K562 (cell line): Measurements from ENCODE around the gene VAT1L. TPM values are rescaled to one million over a fixed set of nuclear protein-coding genes. Genes with fewer than 3 reads are reported as not detected.

Source experiments
- ATAC-seq: fragments of 200-7000 bp; cut with Tn5 transposase; 3 replicates; pipeline ENCODE4 v1.9.1; 2020; ENCODE audit warnings: moderate library complexity
- BruUV-seq: library from RNA; stranded (reverse); fragments of 400-500 nt; replicated peaks from 2 replicates; lab custom pipeline; 2021; lab: Mats Ljungman, UMichigan
- CTCF ChIA-PET: fragments of 300-600 bp; formaldehyde crosslinking; extraction: SDS; loops from one replicate; lab custom pipeline; 2021; ENCODE audit warnings: low intra/inter-chr PET ratio; lab: Yijun Ruan, JAX
- POLR2A ChIA-PET: fragments of 300-600, 350-650 bp; sonication (Branson Sonifier 250); formaldehyde crosslinking; extraction: SDS; loops from one replicate; lab custom pipeline; 2021; ENCODE audit warnings: antibody characterized with exemption, inconsistent platforms; lab: Yijun Ruan, JAX
- DNase-seq, 4 experiments: peaks; one replicate each; pipeline versions ENCODE4 v3.0.0 to v3.0.0-alpha.2; 2011 to 2018; ENCODE audit warnings: low spot score in 3 of 4, mixed read lengths in 3 of 4; ENCODE audit errors: extremely low read depth in 1 of 4
- FAIRE-seq: peaks from 2 replicates; lab custom pipeline; 2011; peaks lifted over from hg19 to GRCh38; lab: Jason Lieb, UNC
- H2AFZ ChIP-seq: 2 replicates; pipeline ENCODE4 v1.6.0; 2011; ENCODE audit warnings: low read depth, low read length, control low read depth, inconsistent platforms
- H3K27ac ChIP-seq: fragments of 200-600 bp; 3 replicates; pipeline ENCODE4 v1.8.0; 2011; ENCODE audit warnings: low read depth, mild to moderate bottlenecking, control low read depth, inconsistent platforms, low read length, moderate library complexity, mixed read lengths; ENCODE audit errors: extremely low read depth
- H3K27me3 ChIP-seq, 2 experiments: fragments of 300-600 bp in 1 of 2; 2 replicates in 1 of 2; 3 replicates in 1 of 2; pipeline versions ENCODE4 v1.6.0 to v1.8.0; 2011; ENCODE audit warnings: inconsistent platforms in 2 of 2, low read length in 2 of 2, mild to moderate bottlenecking in 1 of 2, mixed read lengths in 1 of 2, moderate library complexity in 1 of 2; ENCODE audit not compliant: control insufficient read depth in 2 of 2, insufficient read depth in 2 of 2
- H3K36me3 ChIP-seq: fragments of 300-600 bp; 3 replicates; pipeline ENCODE4 v1.8.0; 2011; ENCODE audit warnings: mild to moderate bottlenecking, low read length, inconsistent platforms; ENCODE audit not compliant: control insufficient read depth, insufficient read depth
- H3K4me1 ChIP-seq, 2 experiments: fragments of 200-600 bp in 1 of 2; replicated peaks in 1 of 2; 2 replicates in 1 of 2; 3 replicates in 1 of 2; pipeline versions ENCODE4 v1.5.1 to v1.8.0; 2011; ENCODE audit warnings: inconsistent platforms in 2 of 2, low read length in 2 of 2, mild to moderate bottlenecking in 1 of 2, mixed read lengths in 1 of 2, moderate library complexity in 1 of 2; ENCODE audit not compliant: control insufficient read depth in 2 of 2, insufficient read depth in 2 of 2
- H3K4me2 ChIP-seq: 2 replicates; pipeline ENCODE4 v1.6.1; 2011; ENCODE audit warnings: low read length, control low read depth, inconsistent platforms, mixed read lengths; ENCODE audit not compliant: insufficient read depth
- H3K4me3 ChIP-seq: fragments of 200-600 bp; sonication (generic), shearing (Covaris generic); 2 replicates; pipeline ENCODE4 v1.5.1; 2016; ENCODE audit warnings: control low read depth, inconsistent platforms
- H3K79me2 ChIP-seq: fragments of 200-600 bp; 3 replicates; pipeline ENCODE4 v1.8.0; 2011; ENCODE audit warnings: low read length, inconsistent platforms; ENCODE audit not compliant: control insufficient read depth, insufficient read depth
- H3K9ac ChIP-seq, 2 experiments: 2 replicates each; pipeline versions ENCODE4 v1.6.0 to v1.6.1; 2011; ENCODE audit warnings: low read depth in 2 of 2, low read length in 2 of 2, control low read depth in 1 of 2, inconsistent platforms in 1 of 2, mild to moderate bottlenecking in 1 of 2, mixed read lengths in 1 of 2; ENCODE audit not compliant: insufficient read depth in 1 of 2
- H3K9me1 ChIP-seq: one replicate; pipeline ENCODE4 v1.6.0; 2011; ENCODE audit warnings: inconsistent platforms, mild to moderate bottlenecking, low read length, moderate library complexity; ENCODE audit not compliant: control insufficient read depth, insufficient read depth
- H3K9me3 ChIP-seq: replicated peaks from 2 replicates; pipeline ENCODE4 v1.5.1; 2011; ENCODE audit warnings: low read depth, low read length, inconsistent platforms; ENCODE audit not compliant: control insufficient read depth, insufficient read depth
- H4K20me1 ChIP-seq: replicated peaks from 2 replicates; pipeline ENCODE4 v1.6.1; 2011; ENCODE audit warnings: low read length, inconsistent platforms, mixed read lengths; ENCODE audit not compliant: control insufficient read depth, insufficient read depth
- CREBBP ChIP-seq: IDR thresholded peaks from one replicate; pipeline ENCODE4 v1.6.1; 2012; ENCODE audit warnings: low read depth, mild to moderate bottlenecking, control low read depth, inconsistent platforms, low read length
- HMBOX1 ChIP-seq: sonication (generic); IDR thresholded peaks from 2 replicates; pipeline ENCODE4 v1.6.1; 2016
- ZNF316 ChIP-seq: fragments of 450-650 bp; IDR thresholded peaks from 2 replicates; pipeline ENCODE4 v1.6.1; 2016
- WGBS: fragments of 100-300 bp; shearing (Covaris generic); methylation state at CpG from one replicate; pipeline ENCODE4 v1.1.6; 2016; ENCODE audit warnings: low coverage, mixed read lengths; ENCODE audit not compliant: insufficient coverage; ENCODE audit errors: missing lambda C conversion rate; 5-methylcytosine and 5-hydroxymethylcytosine counted together
- in situ Hi-C: fragments of 300-500 bp; cut with MboI; formaldehyde crosslinking; loops from 4 replicates; pipeline ENCODE4 v1.15.0; 2018; ENCODE audit warnings: inconsistent platforms, mixed read lengths
- intact Hi-C: fragments of 100-400 bp; cut with micrococcal nuclease; formaldehyde crosslinking; loops from 2 replicates; pipeline ENCODE4 v1.14.2; 2022
- polyA plus RNA-seq, 8 experiments: library from polyadenylated mRNA; depleted of rRNA in 4 of 8; stranded (reverse) in 5 of 8; unstranded in 3 of 8; fragments of >200 nt; fragmentation: Nextera tagmentation in 2 of 8; fragmentation: Illumina TruSeq in 1 of 8; extraction: Ambion mirVana in 2 of 8; extraction: Trizol in 1 of 8; gene quantifications; 2 replicates each; pipeline versions ENCODE4 v1.2.1 to v1.2.3, GENCODE V29; 2011 to 2014; ENCODE audit warnings: inconsistent platforms in 1 of 8, missing spikeins in 1 of 8
- total RNA-seq, 7 experiments: library from RNA; depleted of rRNA in 6 of 7; stranded (reverse); fragments of >200 nt in 6 of 7; fragmentation: Illumina TruSeq in 2 of 7; extraction: Trizol in 2 of 7; gene quantifications; 2 replicates each; pipeline versions ENCODE4 v1.2.1 to v1.2.3, GENCODE V29; 2011 to 2021; ENCODE audit warnings: low replicate concordance in 1 of 7
- TF ChIP-seq, protein P1 (sequence below): fragments of 450-650 bp; formaldehyde crosslinking; IDR thresholded peaks from 2 replicates; pipeline ENCODE4 v1.4.0; 2022; ENCODE audit warnings: missing genetic modification characterization
- TF ChIP-seq, protein P2 (sequence below): fragments of 150-350 bp; IDR thresholded peaks from 2 replicates; pipeline ENCODE4 v1.6.1; 2014; ENCODE audit warnings: low read depth, mild to moderate bottlenecking, low read length, borderline replicate concordance

VAT1L gene
- total and polyA plus RNA-seq, 9 of the 15 experiments (the other 6 are each of a cell fraction or from before 2014, with no cell fraction given): 0.01 TPM; not detected in 8

- TF ChIP-seq, protein P1, sequence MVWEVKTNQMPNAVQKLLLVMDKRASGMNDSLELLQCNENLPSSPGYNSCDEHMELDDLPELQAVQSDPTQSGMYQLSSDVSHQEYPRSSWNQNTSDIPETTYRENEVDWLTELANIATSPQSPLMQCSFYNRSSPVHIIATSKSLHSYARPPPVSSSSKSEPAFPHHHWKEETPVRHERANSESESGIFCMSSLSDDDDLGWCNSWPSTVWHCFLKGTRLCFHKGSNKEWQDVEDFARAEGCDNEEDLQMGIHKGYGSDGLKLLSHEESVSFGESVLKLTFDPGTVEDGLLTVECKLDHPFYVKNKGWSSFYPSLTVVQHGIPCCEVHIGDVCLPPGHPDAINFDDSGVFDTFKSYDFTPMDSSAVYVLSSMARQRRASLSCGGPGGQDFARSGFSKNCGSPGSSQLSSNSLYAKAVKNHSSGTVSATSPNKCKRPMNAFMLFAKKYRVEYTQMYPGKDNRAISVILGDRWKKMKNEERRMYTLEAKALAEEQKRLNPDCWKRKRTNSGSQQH (CRISPR knock-in tag): no peak
- TF ChIP-seq ZNF316 (no peak), HMBOX1 (no peak), CREBBP (no peak)
- TF ChIP-seq, protein P2, sequence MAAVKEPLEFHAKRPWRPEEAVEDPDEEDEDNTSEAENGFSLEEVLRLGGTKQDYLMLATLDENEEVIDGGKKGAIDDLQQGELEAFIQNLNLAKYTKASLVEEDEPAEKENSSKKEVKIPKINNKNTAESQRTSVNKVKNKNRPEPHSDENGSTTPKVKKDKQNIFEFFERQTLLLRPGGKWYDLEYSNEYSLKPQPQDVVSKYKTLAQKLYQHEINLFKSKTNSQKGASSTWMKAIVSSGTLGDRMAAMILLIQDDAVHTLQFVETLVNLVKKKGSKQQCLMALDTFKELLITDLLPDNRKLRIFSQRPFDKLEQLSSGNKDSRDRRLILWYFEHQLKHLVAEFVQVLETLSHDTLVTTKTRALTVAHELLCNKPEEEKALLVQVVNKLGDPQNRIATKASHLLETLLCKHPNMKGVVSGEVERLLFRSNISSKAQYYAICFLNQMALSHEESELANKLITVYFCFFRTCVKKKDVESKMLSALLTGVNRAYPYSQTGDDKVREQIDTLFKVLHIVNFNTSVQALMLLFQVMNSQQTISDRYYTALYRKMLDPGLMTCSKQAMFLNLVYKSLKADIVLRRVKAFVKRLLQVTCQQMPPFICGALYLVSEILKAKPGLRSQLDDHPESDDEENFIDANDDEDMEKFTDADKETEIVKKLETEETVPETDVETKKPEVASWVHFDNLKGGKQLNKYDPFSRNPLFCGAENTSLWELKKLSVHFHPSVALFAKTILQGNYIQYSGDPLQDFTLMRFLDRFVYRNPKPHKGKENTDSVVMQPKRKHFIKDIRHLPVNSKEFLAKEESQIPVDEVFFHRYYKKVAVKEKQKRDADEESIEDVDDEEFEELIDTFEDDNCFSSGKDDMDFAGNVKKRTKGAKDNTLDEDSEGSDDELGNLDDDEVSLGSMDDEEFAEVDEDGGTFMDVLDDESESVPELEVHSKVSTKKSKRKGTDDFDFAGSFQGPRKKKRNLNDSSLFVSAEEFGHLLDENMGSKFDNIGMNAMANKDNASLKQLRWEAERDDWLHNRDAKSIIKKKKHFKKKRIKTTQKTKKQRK: no peak
- no peaks in the 10 kb centered on the region for H3K36me3 ChIP-seq
- BruUV-seq: no TSS peak
- ChIA-PET CTCF (no interaction called here), POLR2A (interaction anchor here (0.8 kb wide), 1 partner anchor 118 kb away, joined by 3 read pairs; the partner anchor contains the start of gene NUDT7)
- peaks cover 6 to 22% of the 10 kb centered on the region in 2 experiments; a peak in 3 of 5 replicates for H3K27me3 ChIP-seq
- H3K4me2 ChIP-seq: no peak overlapping the region
- DNase-seq: no peak
- no peak overlapping the region for H3K4me3 ChIP-seq
- no peak overlapping the region for H3K27ac ChIP-seq
- no peaks in the 10 kb centered on the region for H3K4me1 ChIP-seq
- no peak for ATAC-seq
- WGBS: under 1% methylated on average over 6 of the region's 6 CpGs
- no peaks in the 10 kb centered on the region for H3K9me1 ChIP-seq
- in situ Hi-C loops (no loop called here), intact Hi-C loops (no loop called here)
- no peaks in the 10 kb centered on the region for H3K79me2 ChIP-seq
- FAIRE-seq: no peak
- peaks cover 4% of the 10 kb centered on the region; the same call in 1 of the 2 replicates for H4K20me1 ChIP-seq
- no peak overlapping the region for H2AFZ ChIP-seq
- no peak overlapping the region for H3K9ac ChIP-seq
- no peaks in the 10 kb centered on the region for H3K9me3 ChIP-seq
These were observed 52.5 kb downstream of the VAT1L start for GRCh38 chr16:77840673-77841501.
